C4-2B (cell line): Measurements from ENCODE around the gene SETMAR.

Experiments used
- ZFX ChIP-seq: fragments of 450-650 bp; IDR thresholded peaks from 2 replicates; pipeline ENCODE4 v1.6.1; 2017
- TF ChIP-seq, protein P1 (sequence below): fragments of 450-650 bp; conservative IDR thresholded peaks from 2 replicates; pipeline ENCODE4 v1.5.1; 2017; ENCODE audit warnings: mild to moderate bottlenecking

DNA sequence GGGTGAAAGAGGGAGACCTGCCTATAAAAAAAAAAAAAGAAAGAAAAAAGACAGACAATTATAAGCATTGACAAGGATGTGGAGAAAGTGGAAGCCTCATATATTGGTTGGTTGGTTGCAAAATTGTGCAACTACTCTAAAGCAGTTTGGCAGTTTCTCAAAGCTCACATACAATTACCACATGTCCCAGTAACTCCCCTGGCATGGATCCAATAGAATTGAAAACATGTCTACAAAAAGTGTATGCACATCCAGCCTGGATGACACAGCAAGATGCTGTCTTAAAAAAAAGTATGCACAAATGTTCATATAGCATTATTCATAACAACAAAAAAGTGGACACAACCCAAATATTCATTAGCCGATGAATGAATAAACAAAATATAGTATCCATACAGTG is 19.5 kb downstream of the SETMAR start:
- TF ChIP-seq, protein P1, sequence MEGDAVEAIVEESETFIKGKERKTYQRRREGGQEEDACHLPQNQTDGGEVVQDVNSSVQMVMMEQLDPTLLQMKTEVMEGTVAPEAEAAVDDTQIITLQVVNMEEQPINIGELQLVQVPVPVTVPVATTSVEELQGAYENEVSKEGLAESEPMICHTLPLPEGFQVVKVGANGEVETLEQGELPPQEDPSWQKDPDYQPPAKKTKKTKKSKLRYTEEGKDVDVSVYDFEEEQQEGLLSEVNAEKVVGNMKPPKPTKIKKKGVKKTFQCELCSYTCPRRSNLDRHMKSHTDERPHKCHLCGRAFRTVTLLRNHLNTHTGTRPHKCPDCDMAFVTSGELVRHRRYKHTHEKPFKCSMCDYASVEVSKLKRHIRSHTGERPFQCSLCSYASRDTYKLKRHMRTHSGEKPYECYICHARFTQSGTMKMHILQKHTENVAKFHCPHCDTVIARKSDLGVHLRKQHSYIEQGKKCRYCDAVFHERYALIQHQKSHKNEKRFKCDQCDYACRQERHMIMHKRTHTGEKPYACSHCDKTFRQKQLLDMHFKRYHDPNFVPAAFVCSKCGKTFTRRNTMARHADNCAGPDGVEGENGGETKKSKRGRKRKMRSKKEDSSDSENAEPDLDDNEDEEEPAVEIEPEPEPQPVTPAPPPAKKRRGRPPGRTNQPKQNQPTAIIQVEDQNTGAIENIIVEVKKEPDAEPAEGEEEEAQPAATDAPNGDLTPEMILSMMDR = no peak
- no peak for TF ChIP-seq ZFX
